T-helper 1 cell treated with Interleukin-12 subunit alpha and Interleukin-12 subunit beta and Interleukin-4 antibody, amounts not matched to agents 30 μg/mL and 1 μg/mL, for 36 hours (primary cell): Measurements from ENCODE around the gene FBL.
"Not testable (repeated sequence)": the region's sequence is repeated elsewhere in the genome, so short reads cannot be mapped to it uniquely, and the experiment has no call there.

Experiments used
- H3K27ac Mint-ChIP-seq: one replicate; pipeline ENCODE4 v1.8.0; 2021; ENCODE audit warnings: mild to moderate bottlenecking, mixed read lengths
- H3K27me3 Mint-ChIP-seq: one replicate; pipeline ENCODE4 v1.8.0; 2021; ENCODE audit warnings: low read depth, mixed read lengths
- H3K36me3 Mint-ChIP-seq: one replicate; pipeline ENCODE4 v1.8.0; 2021; ENCODE audit warnings: low read depth, mixed read lengths
- H3K4me1 Mint-ChIP-seq: one replicate; pipeline ENCODE4 v1.8.0; 2021; ENCODE audit warnings: low read depth, mixed read lengths
- H3K4me3 Mint-ChIP-seq: one replicate; pipeline ENCODE4 v1.8.0; 2021; ENCODE audit warnings: mild to moderate bottlenecking, moderate library complexity, mixed read lengths
- H3K9me3 Mint-ChIP-seq: one replicate; pipeline ENCODE4 v1.8.0; 2021; ENCODE audit warnings: mixed read lengths

FBL gene

DNA sequence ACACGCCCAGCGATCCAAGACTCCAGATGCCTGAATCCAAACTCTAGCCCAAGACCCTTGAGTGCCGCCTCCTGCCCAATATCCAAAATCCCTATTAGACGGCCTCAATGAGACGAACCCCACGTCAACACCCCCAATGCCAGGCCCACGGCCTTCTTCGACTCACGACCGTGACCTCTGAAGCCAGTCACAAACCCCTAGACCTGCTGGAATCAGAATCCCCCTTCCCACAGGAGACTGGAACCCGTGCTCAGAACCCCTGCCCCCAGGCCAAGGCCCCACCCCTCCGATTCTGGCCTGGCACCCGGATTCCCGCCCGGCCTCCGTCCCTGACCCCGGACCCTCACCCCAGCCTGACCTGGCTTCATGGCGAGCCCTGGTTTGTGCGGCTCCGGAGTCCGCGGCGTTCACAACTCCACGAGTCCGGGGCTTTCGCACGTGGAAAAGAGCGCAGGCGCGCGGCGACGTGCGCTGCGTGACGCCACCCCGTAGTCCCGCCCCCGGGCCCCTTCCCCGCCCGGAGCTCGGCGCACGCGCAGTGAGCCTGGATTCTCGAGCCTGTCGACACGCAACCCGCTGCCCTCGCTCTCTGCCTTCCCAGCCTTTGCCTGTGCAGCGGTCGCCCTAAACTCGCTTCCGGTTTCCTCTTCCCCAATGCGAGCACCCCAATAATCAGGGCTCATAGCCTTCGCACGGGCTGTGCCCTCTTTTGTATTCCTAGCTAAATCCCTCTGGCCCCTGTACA lies at the start of gene FBL:
Gene FBL, minus strand, starts transcription at position 447 of the 745 bp plus-strand sequence. Its CDS starts 79 bp downstream, at position 368.
- no peaks in the 10 kb centered on the region for H3K27me3 Mint-ChIP-seq
- H3K4me3 Mint-ChIP-seq, result peak within 1 kb of the TSS; percentile 90
- H3K9me3 Mint-ChIP-seq, result no peaks in the 10 kb centered on the region
- H3K36me3 Mint-ChIP-seq, result peaks cover 1% of the 10 kb centered on the region
- peaks cover 41% of the 10 kb centered on the region for H3K4me1 Mint-ChIP-seq
- H3K27ac Mint-ChIP-seq, result peak within 1 kb of the TSS; percentile 95

DNA sequence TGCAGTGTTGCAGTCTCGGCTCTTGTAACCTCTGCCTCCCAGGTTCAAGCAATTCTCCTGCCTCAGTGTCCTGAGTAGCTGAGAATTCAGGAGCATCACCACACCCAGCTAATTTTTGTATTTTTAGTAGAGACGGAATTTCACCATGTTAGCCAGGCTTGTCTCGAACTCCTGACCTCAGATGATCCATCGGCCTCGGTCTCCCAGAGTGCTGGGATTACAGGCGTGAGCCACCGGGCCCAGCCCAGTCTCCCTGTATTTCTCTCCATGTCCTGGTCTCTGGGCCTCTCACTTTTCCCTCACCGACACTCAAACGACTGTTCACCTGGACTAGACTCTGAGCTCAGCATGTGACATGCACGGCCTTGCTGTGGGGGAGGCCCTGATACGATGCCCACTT lies 48.9 kb upstream of the FBL start:
- not testable (repeated sequence) for H3K36me3 Mint-ChIP-seq, H3K4me3 Mint-ChIP-seq, H3K27ac Mint-ChIP-seq, H3K27me3 Mint-ChIP-seq, H3K4me1 Mint-ChIP-seq, H3K9me3 Mint-ChIP-seq

- H3K9me3 Mint-ChIP-seq, H3K27ac Mint-ChIP-seq, H3K4me1 Mint-ChIP-seq, H3K27me3 Mint-ChIP-seq, H3K36me3 Mint-ChIP-seq, H3K4me3 Mint-ChIP-seq: not testable (repeated sequence)
These were observed 48.0 kb upstream of the FBL start for GRCh38 chr19:39894236-39894606.

- Mint-ChIP-seq H3K27ac (peak overlapping the region; percentile 43), H3K4me3 (peak overlapping the region; percentile 1)
- H3K27me3 Mint-ChIP-seq, H3K9me3 Mint-ChIP-seq, H3K36me3 Mint-ChIP-seq, H3K4me1 Mint-ChIP-seq: not testable (repeated sequence)
These were observed 47.4 kb upstream of the FBL start for GRCh38 chr19:39893366-39894235.

- H3K9me3 Mint-ChIP-seq, H3K27me3 Mint-ChIP-seq, H3K4me1 Mint-ChIP-seq, H3K36me3 Mint-ChIP-seq, H3K4me3 Mint-ChIP-seq, H3K27ac Mint-ChIP-seq: not testable (repeated sequence)
These were observed 46.3 kb upstream of the FBL start for GRCh38 chr19:39892506-39892902.

- not testable (repeated sequence) for H3K4me1 Mint-ChIP-seq, H3K4me3 Mint-ChIP-seq, H3K9me3 Mint-ChIP-seq, H3K27me3 Mint-ChIP-seq, H3K27ac Mint-ChIP-seq, H3K36me3 Mint-ChIP-seq
These were observed 45.7 kb upstream of the FBL start for GRCh38 chr19:39891660-39892505.

- Mint-ChIP-seq H3K36me3 (no peaks in the 10 kb centered on the region), H3K4me1 (peaks cover 3% of the 10 kb centered on the region), H3K9me3 (no peaks in the 10 kb centered on the region), H3K4me3 (no peak overlapping the region), H3K27me3 (no peaks in the 10 kb centered on the region), H3K27ac (no peak overlapping the region)
These were observed 44.8 kb upstream of the FBL start for GRCh38 chr19:39890755-39891551.

GRCh38 chr19:39889872-39890754 lies 43.9 kb upstream of the FBL start:
- H3K36me3 Mint-ChIP-seq, H3K27ac Mint-ChIP-seq, H3K9me3 Mint-ChIP-seq, H3K4me1 Mint-ChIP-seq, H3K27me3 Mint-ChIP-seq, H3K4me3 Mint-ChIP-seq: not testable (repeated sequence)

- H3K36me3 Mint-ChIP-seq, H3K9me3 Mint-ChIP-seq, H3K27ac Mint-ChIP-seq, H3K27me3 Mint-ChIP-seq, H3K4me1 Mint-ChIP-seq, H3K4me3 Mint-ChIP-seq: not testable (repeated sequence)
These were observed 41.3 kb upstream of the FBL start for GRCh38 chr19:39887456-39887951.

DNA sequence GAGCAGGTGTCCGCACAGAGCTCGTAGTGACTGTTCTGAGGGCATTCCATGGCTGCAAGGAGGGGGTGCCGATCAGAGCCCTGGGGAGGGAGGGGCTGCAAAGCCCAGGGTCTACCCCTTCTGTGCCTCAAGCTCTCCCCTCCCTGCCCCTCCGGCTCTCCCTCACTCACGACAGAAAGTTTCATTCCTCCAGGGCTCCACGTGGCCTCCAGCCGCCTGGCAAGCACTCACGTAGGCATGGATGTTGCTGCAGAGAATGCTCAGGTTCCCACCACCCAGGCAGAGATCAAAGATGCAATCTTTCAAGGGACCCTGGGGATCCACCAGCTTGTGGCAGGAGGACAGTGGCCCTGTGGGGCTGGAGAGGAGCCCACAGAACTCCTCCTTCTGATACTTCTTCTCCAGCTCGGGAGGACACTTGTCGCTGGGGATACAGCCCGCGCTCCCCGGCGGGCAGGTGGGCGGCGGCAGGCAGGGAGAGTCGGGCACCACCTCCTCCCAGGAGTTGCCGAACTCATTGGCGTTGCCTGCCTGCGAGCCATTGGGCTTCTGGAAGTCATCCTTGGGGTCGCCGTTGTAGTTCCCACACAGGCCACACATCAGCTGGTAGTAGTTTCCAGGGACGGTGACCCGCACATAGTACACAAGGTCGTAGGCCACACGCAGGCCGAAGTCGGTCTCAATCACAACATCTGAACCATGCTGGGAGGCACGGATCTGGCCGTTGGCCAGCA lies 39.8 kb upstream of the FBL start:
- not testable (repeated sequence) for H3K36me3 Mint-ChIP-seq, H3K9me3 Mint-ChIP-seq, H3K4me1 Mint-ChIP-seq, H3K4me3 Mint-ChIP-seq, H3K27ac Mint-ChIP-seq, H3K27me3 Mint-ChIP-seq

GRCh38 chr19:39884721-39885120 lies 38.5 kb upstream of the FBL start:
- H3K4me1 Mint-ChIP-seq, H3K36me3 Mint-ChIP-seq, H3K4me3 Mint-ChIP-seq, H3K27ac Mint-ChIP-seq, H3K27me3 Mint-ChIP-seq, H3K9me3 Mint-ChIP-seq: not testable (repeated sequence)

DNA sequence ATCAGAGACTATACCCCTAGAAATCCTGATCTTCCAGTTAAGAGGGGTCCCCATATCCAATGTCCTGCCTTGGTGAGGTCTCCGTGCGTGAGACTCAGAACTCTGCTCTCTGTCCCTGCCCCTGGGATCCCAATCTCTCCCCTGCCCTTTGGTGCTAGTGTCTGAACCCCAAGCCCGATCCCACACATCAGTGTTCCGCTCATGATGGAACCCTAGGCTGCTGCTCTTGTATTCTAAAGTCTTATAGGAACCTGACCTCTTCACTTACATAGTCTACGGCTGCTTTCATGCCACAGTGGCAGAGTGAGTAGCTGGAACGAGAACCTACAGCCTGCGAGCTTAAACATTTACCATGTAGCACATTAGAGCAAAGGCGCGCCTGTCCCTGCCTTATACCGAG lies 36.5 kb upstream of the FBL start:
- H3K36me3 Mint-ChIP-seq, H3K27me3 Mint-ChIP-seq, H3K4me1 Mint-ChIP-seq, H3K27ac Mint-ChIP-seq, H3K4me3 Mint-ChIP-seq, H3K9me3 Mint-ChIP-seq: not testable (repeated sequence)
